Neural cell (in vitro differentiated cells): ENCODE measurements around the gene ARMC12. TPM values are rescaled to one million over a fixed set of nuclear protein-coding genes. Genes with fewer than 3 reads are reported as not detected.

Experiments used
- H2AFZ ChIP-seq: fragments of 200-600, 300-800 bp; sonication (generic), shearing (Covaris generic); 2 replicates; pipeline ENCODE4 v1.6.0; 2014; ENCODE audit warnings: low read depth, mild to moderate bottlenecking, antibody characterized with exemption, low read length, moderate library complexity
- H3F3A ChIP-seq: fragments of 200-600 bp; shearing (Covaris generic); 2 replicates; pipeline ENCODE4 v1.6.1; 2016; ENCODE audit warnings: mild to moderate bottlenecking, moderate library complexity, mixed read lengths, antibody characterized with exemption, low read length; ENCODE audit not compliant: insufficient read depth, poor library complexity, severe bottlenecking
- H3K27ac ChIP-seq: fragments of 200-600, 300-800 bp; sonication (generic), shearing (Covaris generic); 2 replicates; pipeline ENCODE4 v1.5.1; 2014; ENCODE audit warnings: mild to moderate bottlenecking, low read length, moderate library complexity
- H3K27me3 ChIP-seq: fragments of 300-800, 200-600 bp; sonication (generic), shearing (Covaris generic); 2 replicates; pipeline ENCODE4 v1.6.0; 2014; ENCODE audit warnings: mild to moderate bottlenecking, low read depth, low read length, moderate library complexity; ENCODE audit not compliant: insufficient read depth
- H3K36me3 ChIP-seq: fragments of 300-800, 200-600 bp; sonication (generic), shearing (Covaris generic); 2 replicates; pipeline ENCODE4 v1.5.1; 2014; ENCODE audit warnings: mild to moderate bottlenecking, antibody characterized with exemption, low read length, moderate library complexity; ENCODE audit not compliant: insufficient read depth
- H3K4me2 ChIP-seq: fragments of 300-800, 200-600 bp; sonication (generic), shearing (Covaris generic); 2 replicates; pipeline ENCODE4 v1.6.0; 2014; ENCODE audit warnings: mild to moderate bottlenecking, low read length
- H3K4me3 ChIP-seq: fragments of 300-800, 200-600 bp; sonication (generic), shearing (Covaris generic); 2 replicates; pipeline ENCODE4 v1.5.1; 2014; ENCODE audit warnings: mild to moderate bottlenecking, low read length, moderate library complexity
- H3K79me2 ChIP-seq: fragments of 200-600 bp; shearing (Covaris generic); replicated peaks from 2 replicates; pipeline ENCODE4 v1.6.0; 2014; ENCODE audit warnings: mild to moderate bottlenecking, low read length, moderate library complexity; ENCODE audit not compliant: insufficient read depth
- H3K9ac ChIP-seq: fragments of 300-800, 200-600 bp; sonication (generic), shearing (Covaris generic); 2 replicates; pipeline ENCODE4 v1.6.1; 2016; ENCODE audit warnings: mild to moderate bottlenecking, low read length, mixed read lengths
- H3K9me2 ChIP-seq: fragments of 200-600 bp; shearing (Covaris generic); 2 replicates; pipeline ENCODE4 v1.6.1; 2016; ENCODE audit warnings: mild to moderate bottlenecking, low read length, mixed read lengths; ENCODE audit not compliant: insufficient read depth
- H3K9me3 ChIP-seq: fragments of 200-600, 300-800 bp; sonication (generic), shearing (Covaris generic); 2 replicates; pipeline ENCODE4 v1.6.1; 2016; ENCODE audit warnings: mild to moderate bottlenecking, mixed run types, low read length, moderate library complexity, mixed read lengths
- H4K20me1 ChIP-seq: fragments of 200-600 bp; shearing (Covaris generic); 2 replicates; pipeline ENCODE4 v1.6.1; 2016; ENCODE audit warnings: mild to moderate bottlenecking, mixed run types; ENCODE audit not compliant: insufficient read depth
- EP300 ChIP-seq: fragments of 450-650 bp; conservative IDR thresholded peaks from 2 replicates; pipeline ENCODE4 v1.6.1; 2014; ENCODE audit warnings: antibody characterized with exemption, mild to moderate bottlenecking, moderate library complexity; ENCODE audit not compliant: poor library complexity, severe bottlenecking
- EZH2 ChIP-seq: fragments of 200-600, 300-800 bp; shearing (Covaris generic), sonication (generic); IDR thresholded peaks from 2 replicates; pipeline ENCODE4 v1.6.1; 2014; ENCODE audit warnings: antibody characterized with exemption, low read length, borderline replicate concordance, mild to moderate bottlenecking; ENCODE audit not compliant: insufficient read depth, poor library complexity, severe bottlenecking
- MXI1 ChIP-seq: fragments of 450-650 bp; conservative IDR thresholded peaks from 2 replicates; pipeline ENCODE4 v1.6.1; 2014; ENCODE audit warnings: antibody characterized with exemption, mild to moderate bottlenecking; ENCODE audit not compliant: poor library complexity, severe bottlenecking
- POLR2AphosphoS5 ChIP-seq: IDR thresholded peaks from 2 replicates; pipeline ENCODE4 v1.6.1; 2012
- RAD21 ChIP-seq: fragments of 450-650 bp; conservative IDR thresholded peaks from 2 replicates; pipeline ENCODE4 v1.6.1; 2014; ENCODE audit warnings: antibody characterized with exemption, mild to moderate bottlenecking, moderate library complexity
- SMC3 ChIP-seq: fragments of 450-650 bp; conservative IDR thresholded peaks from 2 replicates; pipeline ENCODE4 v1.6.1; 2014; ENCODE audit warnings: antibody characterized with exemption, mild to moderate bottlenecking, moderate library complexity; ENCODE audit not compliant: poor library complexity
- TAF1 ChIP-seq: IDR thresholded peaks from 2 replicates; pipeline ENCODE4 v1.6.1; 2012; ENCODE audit warnings: low read depth
- polyA plus RNA-seq: library from polyadenylated mRNA; depleted of rRNA; stranded (reverse); fragments of >200 nt; gene quantifications from 2 replicates; pipeline ENCODE4 v1.2.3, GENCODE V29; 2014
- TF ChIP-seq, protein P1 (sequence below): fragments of 450-650 bp; IDR thresholded peaks from 2 replicates; pipeline ENCODE4 v1.5.1; 2014; ENCODE audit warnings: antibody characterized with exemption, mild to moderate bottlenecking, moderate library complexity; ENCODE audit not compliant: poor library complexity, severe bottlenecking
- TF ChIP-seq, protein P2 (sequence below): IDR thresholded peaks from 2 replicates; pipeline ENCODE4 v1.6.1; 2012; ENCODE audit warnings: borderline replicate concordance

Gene ARMC12
- polyA plus RNA-seq, 1 donor from 2014 or later, result 2.2 TPM

DNA sequence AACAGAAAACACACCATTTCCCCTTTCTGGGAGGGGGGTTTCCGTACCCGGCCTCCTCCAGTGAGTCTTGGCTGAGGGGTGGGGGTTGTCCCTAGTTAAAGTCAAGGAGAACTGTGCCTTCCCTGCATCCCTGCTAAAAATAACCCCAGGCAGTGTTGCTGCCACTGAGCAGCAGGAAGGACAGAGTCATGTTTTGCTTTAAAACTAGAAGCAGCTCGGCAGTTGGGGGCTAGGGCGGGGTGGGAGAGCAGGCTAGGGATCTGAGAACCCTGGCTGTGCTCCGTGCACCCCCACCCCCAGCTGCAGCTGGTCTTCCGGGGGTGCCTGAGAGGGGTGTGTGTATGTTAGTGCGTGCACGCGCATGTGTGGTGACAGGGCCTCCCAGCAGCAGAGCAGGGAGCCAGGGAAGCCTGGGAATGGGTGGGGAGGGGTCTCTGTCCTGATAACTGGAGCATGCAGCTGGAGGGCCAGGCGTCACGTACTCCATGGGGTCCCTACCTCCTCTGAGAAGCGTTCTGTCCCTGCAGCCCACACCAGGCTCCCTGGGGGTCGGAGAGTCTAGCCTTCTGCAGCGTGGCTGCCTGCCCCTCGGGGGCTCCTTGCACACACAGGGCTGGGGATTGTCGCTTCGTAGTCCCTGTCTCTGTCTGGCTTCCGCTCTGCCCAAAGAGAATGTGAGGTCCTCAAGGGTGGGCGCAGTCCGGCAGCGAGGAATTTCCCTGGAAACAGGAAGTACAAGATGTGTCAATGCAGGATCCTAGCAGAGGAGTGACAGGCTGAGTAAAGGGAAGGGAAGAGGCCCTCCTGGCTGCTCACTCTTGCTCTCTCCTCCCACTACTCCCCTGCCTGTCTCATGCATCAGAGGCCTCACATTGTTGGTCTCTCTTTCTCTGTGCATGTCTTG is 16.8 kb upstream of the ARMC12 start:
- Histone ChIP-seq H3K27ac (peak overlapping the region; percentile 67), H3F3A (no peaks in the 10 kb centered on the region), H3K36me3 (no peaks in the 10 kb centered on the region), H3K4me3 (peak overlapping the region; percentile 54), H3K9me3 (no peaks in the 10 kb centered on the region), H3K4me2 (peak overlapping the region; percentile 47), H2AFZ (peak overlapping the region; percentile 71), H3K9me2 (no peaks in the 10 kb centered on the region), H4K20me1 (no peaks in the 10 kb centered on the region), H3K27me3 (no peaks in the 10 kb centered on the region), H3K79me2 (no peaks in the 10 kb centered on the region), H3K9ac (peak overlapping the region; percentile 56)
- no peak for TF ChIP-seq POLR2AphosphoS5
- TF ChIP-seq, protein P1, sequence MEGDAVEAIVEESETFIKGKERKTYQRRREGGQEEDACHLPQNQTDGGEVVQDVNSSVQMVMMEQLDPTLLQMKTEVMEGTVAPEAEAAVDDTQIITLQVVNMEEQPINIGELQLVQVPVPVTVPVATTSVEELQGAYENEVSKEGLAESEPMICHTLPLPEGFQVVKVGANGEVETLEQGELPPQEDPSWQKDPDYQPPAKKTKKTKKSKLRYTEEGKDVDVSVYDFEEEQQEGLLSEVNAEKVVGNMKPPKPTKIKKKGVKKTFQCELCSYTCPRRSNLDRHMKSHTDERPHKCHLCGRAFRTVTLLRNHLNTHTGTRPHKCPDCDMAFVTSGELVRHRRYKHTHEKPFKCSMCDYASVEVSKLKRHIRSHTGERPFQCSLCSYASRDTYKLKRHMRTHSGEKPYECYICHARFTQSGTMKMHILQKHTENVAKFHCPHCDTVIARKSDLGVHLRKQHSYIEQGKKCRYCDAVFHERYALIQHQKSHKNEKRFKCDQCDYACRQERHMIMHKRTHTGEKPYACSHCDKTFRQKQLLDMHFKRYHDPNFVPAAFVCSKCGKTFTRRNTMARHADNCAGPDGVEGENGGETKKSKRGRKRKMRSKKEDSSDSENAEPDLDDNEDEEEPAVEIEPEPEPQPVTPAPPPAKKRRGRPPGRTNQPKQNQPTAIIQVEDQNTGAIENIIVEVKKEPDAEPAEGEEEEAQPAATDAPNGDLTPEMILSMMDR, result no peak
- no peak for TF ChIP-seq MXI1
- no peak for TF ChIP-seq EP300
- no peak for TF ChIP-seq EZH2
- TF ChIP-seq SMC3, result no peak
- no peak for TF ChIP-seq RAD21
- TF ChIP-seq, protein P2, sequence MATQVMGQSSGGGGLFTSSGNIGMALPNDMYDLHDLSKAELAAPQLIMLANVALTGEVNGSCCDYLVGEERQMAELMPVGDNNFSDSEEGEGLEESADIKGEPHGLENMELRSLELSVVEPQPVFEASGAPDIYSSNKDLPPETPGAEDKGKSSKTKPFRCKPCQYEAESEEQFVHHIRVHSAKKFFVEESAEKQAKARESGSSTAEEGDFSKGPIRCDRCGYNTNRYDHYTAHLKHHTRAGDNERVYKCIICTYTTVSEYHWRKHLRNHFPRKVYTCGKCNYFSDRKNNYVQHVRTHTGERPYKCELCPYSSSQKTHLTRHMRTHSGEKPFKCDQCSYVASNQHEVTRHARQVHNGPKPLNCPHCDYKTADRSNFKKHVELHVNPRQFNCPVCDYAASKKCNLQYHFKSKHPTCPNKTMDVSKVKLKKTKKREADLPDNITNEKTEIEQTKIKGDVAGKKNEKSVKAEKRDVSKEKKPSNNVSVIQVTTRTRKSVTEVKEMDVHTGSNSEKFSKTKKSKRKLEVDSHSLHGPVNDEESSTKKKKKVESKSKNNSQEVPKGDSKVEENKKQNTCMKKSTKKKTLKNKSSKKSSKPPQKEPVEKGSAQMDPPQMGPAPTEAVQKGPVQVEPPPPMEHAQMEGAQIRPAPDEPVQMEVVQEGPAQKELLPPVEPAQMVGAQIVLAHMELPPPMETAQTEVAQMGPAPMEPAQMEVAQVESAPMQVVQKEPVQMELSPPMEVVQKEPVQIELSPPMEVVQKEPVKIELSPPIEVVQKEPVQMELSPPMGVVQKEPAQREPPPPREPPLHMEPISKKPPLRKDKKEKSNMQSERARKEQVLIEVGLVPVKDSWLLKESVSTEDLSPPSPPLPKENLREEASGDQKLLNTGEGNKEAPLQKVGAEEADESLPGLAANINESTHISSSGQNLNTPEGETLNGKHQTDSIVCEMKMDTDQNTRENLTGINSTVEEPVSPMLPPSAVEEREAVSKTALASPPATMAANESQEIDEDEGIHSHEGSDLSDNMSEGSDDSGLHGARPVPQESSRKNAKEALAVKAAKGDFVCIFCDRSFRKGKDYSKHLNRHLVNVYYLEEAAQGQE, result peak; percentile 81

DNA sequence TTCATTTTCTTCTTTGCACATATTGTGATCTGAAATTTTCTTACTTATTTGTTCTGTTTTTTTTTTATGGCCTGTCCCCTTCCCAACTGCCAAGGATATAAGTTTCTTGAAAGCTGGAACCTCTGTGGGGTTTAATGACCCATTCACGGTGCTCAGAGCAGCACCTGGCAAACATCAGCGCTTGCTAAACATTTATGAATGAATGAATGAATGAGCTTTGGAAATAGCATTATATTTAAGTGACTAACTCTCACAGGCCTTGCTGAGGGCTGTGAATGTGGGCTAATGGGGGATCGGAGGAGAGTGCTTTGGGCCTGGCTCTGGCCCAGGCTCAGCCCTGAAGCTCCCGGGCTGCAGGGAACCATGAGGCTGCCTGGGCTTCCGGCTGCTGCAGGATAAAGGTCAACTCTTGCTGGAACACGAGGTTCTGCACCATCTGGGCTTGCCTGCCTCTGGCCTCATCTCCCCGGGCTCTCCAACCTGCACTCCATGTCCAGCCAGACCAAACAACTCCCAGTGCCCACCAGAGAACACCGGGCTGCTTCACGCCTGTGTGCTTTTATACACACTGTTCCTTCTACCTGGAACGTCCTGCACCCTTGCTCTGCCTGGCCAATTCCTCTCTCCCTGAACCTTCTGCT is 14.6 kb upstream of the ARMC12 start:
- H3K9me2 ChIP-seq, result no peaks in the 10 kb centered on the region
- no peak overlapping the region for H2AFZ ChIP-seq
- H3K4me2 ChIP-seq, result no peak overlapping the region
- no peaks in the 10 kb centered on the region for H3K36me3 ChIP-seq
- no peak overlapping the region for H3K27ac ChIP-seq
- no peaks in the 10 kb centered on the region for H4K20me1 ChIP-seq
- H3K9ac ChIP-seq, result no peak overlapping the region
- TF ChIP-seq EZH2 (no peak), TAF1 (no peak), MXI1 (no peak), RAD21 (no peak), EP300 (no peak), POLR2AphosphoS5 (no peak), SMC3 (no peak)
- TF ChIP-seq, protein P1, result no peak
- TF ChIP-seq, protein P2, result no peak
- no peaks in the 10 kb centered on the region for H3K27me3 ChIP-seq
- H3K4me3 ChIP-seq, result no peak overlapping the region
- H3F3A ChIP-seq, result no peaks in the 10 kb centered on the region
- no peaks in the 10 kb centered on the region for H3K79me2 ChIP-seq
- no peaks in the 10 kb centered on the region for H3K9me3 ChIP-seq
